Ectodermal cell (in vitro differentiated cells): ENCODE data around the gene C10orf67. TPM values are rescaled to one million over a fixed set of nuclear protein-coding genes. Genes with fewer than 3 reads are reported as not detected.
"Not testable (repeated sequence)": the region's sequence is repeated elsewhere in the genome, so short reads cannot be mapped to it uniquely, and the experiment has no call there.

Source experiments
- H3K27ac ChIP-seq: 2 replicates; pipeline ENCODE4 v1.7.0; 2013; ENCODE audit warnings: mild to moderate bottlenecking, low read depth, low read length; ENCODE audit not compliant: insufficient read depth, poor library complexity, severe bottlenecking
- H3K27me3 ChIP-seq: 2 replicates; pipeline ENCODE4 v1.7.0; 2013; ENCODE audit warnings: mild to moderate bottlenecking, low read length; ENCODE audit not compliant: insufficient read depth, control insufficient read depth, poor library complexity, severe bottlenecking
- H3K36me3 ChIP-seq: one replicate; pipeline ENCODE4 v1.7.0; 2013; ENCODE audit warnings: low read length; ENCODE audit not compliant: control insufficient read depth, insufficient read depth
- H3K4me1 ChIP-seq: one replicate; pipeline ENCODE4 v1.7.0; 2013; ENCODE audit warnings: low read length; ENCODE audit not compliant: control insufficient read depth, insufficient read depth
- H3K4me3 ChIP-seq: 2 replicates; pipeline ENCODE4 v1.7.0; 2013; ENCODE audit warnings: low read depth, low read length, control low read depth; ENCODE audit not compliant: insufficient read depth
- H3K9me3 ChIP-seq: 2 replicates; pipeline ENCODE4 v1.7.0; 2013; ENCODE audit warnings: mild to moderate bottlenecking, low read length, moderate library complexity; ENCODE audit not compliant: control insufficient read depth
- WGBS, 2 experiments: methylation state at CpG; one replicate each; pipeline ENCODE4 v1.1.7; 2013; ENCODE audit warnings: missing lambda C conversion rate in 2 of 2; 5-methylcytosine and 5-hydroxymethylcytosine counted together
- polyA plus RNA-seq, 4 experiments: library from polyadenylated mRNA; stranded (reverse); fragments of 50-300 nt; gene quantifications; one replicate each; pipeline ENCODE4 v1.2.3, GENCODE V29; 2013

The C10orf67 gene
- not detected for polyA plus RNA-seq (2013, experiment 1 of 4)
- polyA plus RNA-seq (2013, experiment 2 of 4), result not detected
- polyA plus RNA-seq (2013, experiment 3 of 4), result 0.21 TPM
- polyA plus RNA-seq (2013, experiment 4 of 4), result 0.28 TPM

DNA sequence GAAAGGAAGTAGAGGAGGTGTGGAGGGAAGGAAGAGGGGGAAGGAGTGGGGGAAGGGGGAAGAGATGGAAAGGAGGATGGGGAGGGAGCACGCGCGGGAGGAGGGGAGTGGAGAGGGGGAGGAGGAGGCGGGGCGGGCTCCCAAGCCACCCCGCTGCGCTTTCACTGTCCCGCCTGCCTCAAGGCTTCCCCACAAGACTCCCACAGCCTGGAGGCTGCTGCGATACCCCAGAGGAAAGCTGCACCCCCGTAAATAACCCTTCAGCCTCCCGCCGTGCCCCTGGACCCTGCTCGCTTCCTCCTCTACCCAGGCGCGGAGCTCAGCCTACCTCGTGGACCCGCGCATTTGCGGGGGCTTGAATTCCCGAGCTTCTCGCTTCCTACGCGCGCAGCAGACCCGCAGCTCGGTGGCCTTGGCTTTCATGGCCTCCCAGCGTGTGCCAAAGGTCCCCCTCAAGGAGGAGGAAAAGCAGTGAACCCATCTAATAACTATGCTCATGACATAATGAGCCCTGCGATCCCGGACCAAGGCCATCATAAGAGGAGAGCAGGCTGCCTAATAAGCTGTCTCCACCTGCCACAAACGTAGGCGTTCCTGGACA, at the start of gene C10orf67:
C10orf67 (minus strand) TSS at position 557 of the 601 bp plus-strand sequence; CDS start at position 534, 23 bp downstream.
- H3K9me3 ChIP-seq, result no peaks in the 10 kb centered on the region
- H3K4me3 ChIP-seq, result peak within 1 kb of the TSS; percentile 23
- H3K4me1 ChIP-seq, result peaks cover 21% of the 10 kb centered on the region
- 2% methylated on average over 31 of the region's 31 CpGs for WGBS, 2 experiments
- peaks cover 4% of the 10 kb centered on the region for H3K27me3 ChIP-seq
- H3K27ac ChIP-seq, result peak within 1 kb of the TSS; percentile 72
- H3K36me3 ChIP-seq, result no peaks in the 10 kb centered on the region

DNA sequence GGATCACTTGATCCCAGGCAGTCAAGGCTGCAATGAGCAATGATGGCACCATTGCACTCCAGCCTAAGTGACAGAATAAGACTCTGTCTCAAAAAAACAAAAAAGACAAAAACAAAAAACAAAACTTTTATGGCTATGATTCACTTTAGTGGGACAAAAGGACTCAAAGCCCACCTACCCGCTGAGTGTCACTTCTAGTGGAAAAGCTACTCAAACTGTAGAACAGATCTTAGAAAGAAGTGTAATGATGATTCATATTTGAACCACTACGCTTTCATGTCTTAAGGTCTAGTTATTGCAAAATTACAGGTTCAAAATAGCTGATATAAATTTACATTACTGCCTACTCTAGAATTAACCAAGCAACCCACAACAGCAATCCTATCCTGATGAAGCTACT, 47.2 kb upstream of the C10orf67 start:
- Histone ChIP-seq H3K4me3 (no peak overlapping the region), H3K9me3 (no peaks in the 10 kb centered on the region), H3K4me1 (no peaks in the 10 kb centered on the region), H3K36me3 (no peaks in the 10 kb centered on the region), H3K27ac (no peak overlapping the region), H3K27me3 (no peaks in the 10 kb centered on the region)
- 95 to 96% methylated on average over 2 of the region's 2 CpGs for WGBS, 2 experiments

DNA sequence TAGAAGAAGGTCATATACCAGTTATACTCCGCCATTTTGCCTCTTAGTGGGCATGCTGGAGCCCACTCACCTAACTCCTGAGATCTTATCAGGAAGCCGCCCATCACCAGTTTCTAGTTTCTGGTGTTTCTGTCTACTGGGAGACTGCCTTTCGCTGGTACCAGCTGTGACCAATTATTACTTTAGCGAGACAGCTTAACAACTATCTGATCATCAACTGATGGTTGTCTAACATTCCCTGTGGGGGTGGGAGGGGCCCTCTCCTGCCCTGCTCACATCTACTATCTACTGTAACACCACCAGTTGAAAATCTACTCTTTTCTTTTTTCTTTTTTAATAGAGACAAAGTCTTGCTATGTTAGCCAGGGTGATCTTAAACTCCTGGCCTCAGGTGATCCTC, 46.2 kb upstream of the C10orf67 start:
- H3K4me1 ChIP-seq, result no peaks in the 10 kb centered on the region
- no peak overlapping the region for H3K4me3 ChIP-seq
- no peaks in the 10 kb centered on the region for H3K36me3 ChIP-seq
- no peaks in the 10 kb centered on the region for H3K27me3 ChIP-seq
- WGBS, 2 experiments, result 91 to 93% methylated on average over 4 of the region's 4 CpGs
- H3K27ac ChIP-seq, result no peak overlapping the region
- no peaks in the 10 kb centered on the region for H3K9me3 ChIP-seq

DNA sequence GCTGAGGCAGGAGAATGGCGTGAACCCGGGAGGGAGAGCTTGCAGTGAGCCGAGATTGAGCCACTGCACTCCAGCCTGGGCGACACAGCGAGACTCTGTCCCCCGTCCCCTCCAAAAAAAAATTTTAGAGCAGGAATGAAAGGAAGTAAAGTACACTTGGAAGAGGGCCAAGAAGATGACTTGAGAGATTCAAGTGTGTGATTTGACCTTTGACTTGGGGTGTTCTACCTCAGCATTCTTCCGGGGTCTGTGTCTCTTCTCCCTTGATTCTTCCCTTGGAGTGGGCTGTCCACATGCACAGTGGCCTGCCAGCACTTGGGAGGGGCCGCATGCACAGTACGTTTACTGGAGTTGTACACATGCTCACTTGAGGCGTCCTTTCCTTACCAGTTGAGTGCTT, 45.8 kb upstream of the C10orf67 start:
- not testable (repeated sequence) for H3K9me3 ChIP-seq, H3K4me3 ChIP-seq, H3K27me3 ChIP-seq, H3K27ac ChIP-seq, H3K4me1 ChIP-seq, H3K36me3 ChIP-seq
- 92 to 95% methylated on average over 10 of the region's 10 CpGs for WGBS, 2 experiments

DNA sequence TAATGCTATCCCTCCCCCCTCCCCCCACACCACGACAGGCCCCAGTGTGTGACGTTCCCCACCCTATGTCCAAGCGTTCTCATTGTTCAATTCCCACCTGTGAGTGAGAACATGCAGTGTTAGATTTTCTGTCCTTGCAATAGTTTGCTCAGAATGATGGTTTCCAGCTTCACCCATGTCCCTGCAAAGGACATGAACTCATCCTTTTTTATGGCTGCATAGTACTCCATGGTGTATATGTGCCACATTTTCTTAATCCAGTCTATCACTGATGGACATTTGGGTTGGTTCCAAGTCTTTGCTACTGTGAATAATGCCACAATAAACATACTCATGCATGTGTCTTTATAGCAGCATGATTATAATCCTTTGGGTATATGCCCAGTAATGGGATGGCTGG, 42.9 kb upstream of the C10orf67 start:
- not testable (repeated sequence) for H3K36me3 ChIP-seq, H3K4me3 ChIP-seq, H3K9me3 ChIP-seq, H3K27ac ChIP-seq, H3K27me3 ChIP-seq, H3K4me1 ChIP-seq
- 88 to 95% methylated on average over 3 of the region's 3 CpGs for WGBS, 2 experiments

DNA sequence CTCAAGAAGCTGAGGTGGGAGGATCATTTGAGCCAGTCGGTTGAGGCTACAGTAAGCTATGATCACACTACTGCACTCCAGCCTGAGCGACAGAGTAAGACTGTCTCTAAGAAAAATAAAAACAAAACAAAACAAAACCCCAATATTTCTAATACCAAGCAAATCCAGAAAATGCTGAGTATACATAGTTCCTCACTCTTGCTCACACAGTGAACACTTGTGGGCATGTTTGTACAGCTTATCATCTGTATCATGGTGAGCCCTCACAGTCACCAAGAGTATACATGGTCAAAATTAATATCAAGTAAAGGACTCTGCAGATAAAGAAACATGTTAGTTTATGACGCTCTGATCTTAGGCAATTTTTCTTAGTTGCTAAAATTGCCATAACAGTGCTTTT, 41.5 kb upstream of the C10orf67 start:
- Histone ChIP-seq H3K27ac (no peak overlapping the region), H3K4me3 (no peak overlapping the region), H3K36me3 (no peaks in the 10 kb centered on the region), H3K9me3 (no peaks in the 10 kb centered on the region), H3K4me1 (no peaks in the 10 kb centered on the region), H3K27me3 (no peaks in the 10 kb centered on the region)
- WGBS, 2 experiments, result 93 to 94% methylated on average over 2 to 3 of the region's 3 CpGs

DNA sequence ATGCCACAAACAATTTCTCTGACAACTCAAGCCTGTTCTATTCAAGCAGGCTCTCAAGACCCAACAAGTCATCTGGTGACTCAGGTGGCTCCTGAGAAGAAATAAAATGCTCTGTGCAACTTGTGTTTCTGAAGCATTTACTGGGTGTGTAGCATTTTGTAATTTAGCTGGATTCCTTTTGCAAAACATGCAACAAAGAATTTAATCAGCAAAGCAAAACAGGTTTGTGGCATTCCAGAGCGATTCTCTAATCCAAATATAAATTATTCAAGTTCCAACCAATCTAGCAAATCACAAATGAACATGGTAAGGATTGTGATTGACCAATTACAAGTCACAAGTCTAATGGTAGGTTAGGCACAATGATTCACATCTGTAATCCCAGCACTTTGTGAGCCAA, 39.8 kb upstream of the C10orf67 start:
- no peaks in the 10 kb centered on the region for H3K36me3 ChIP-seq
- no peaks in the 10 kb centered on the region for H3K4me1 ChIP-seq
- WGBS, 2 experiments, result 100% methylated on average over 1 of the region's 1 CpG
- H3K4me3 ChIP-seq, result no peak overlapping the region
- no peak overlapping the region for H3K27ac ChIP-seq
- H3K27me3 ChIP-seq, result no peaks in the 10 kb centered on the region
- H3K9me3 ChIP-seq, result no peaks in the 10 kb centered on the region

DNA sequence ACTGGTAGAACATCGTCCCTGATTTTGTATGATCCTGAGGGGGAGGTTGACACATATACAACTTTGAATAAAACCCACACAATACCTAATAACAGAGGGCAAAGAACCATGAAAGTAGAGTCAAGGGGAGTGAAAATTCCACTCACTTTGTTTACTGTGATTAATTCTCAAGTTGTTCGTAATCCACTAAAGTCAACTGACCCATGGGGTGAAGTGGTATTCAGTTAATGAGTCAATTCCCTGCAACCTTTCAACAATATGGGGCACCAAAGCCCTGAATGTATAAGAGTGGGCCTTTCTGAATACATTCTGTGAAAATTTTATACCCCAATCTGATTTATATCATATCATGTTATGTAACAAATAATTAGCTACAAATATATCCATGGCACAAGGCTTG, 39.0 kb upstream of the C10orf67 start:
- 93 to 100% methylated on average over 1 to 2 of the region's 2 CpGs for WGBS, 2 experiments
- H3K4me1 ChIP-seq, result no peaks in the 10 kb centered on the region

DNA sequence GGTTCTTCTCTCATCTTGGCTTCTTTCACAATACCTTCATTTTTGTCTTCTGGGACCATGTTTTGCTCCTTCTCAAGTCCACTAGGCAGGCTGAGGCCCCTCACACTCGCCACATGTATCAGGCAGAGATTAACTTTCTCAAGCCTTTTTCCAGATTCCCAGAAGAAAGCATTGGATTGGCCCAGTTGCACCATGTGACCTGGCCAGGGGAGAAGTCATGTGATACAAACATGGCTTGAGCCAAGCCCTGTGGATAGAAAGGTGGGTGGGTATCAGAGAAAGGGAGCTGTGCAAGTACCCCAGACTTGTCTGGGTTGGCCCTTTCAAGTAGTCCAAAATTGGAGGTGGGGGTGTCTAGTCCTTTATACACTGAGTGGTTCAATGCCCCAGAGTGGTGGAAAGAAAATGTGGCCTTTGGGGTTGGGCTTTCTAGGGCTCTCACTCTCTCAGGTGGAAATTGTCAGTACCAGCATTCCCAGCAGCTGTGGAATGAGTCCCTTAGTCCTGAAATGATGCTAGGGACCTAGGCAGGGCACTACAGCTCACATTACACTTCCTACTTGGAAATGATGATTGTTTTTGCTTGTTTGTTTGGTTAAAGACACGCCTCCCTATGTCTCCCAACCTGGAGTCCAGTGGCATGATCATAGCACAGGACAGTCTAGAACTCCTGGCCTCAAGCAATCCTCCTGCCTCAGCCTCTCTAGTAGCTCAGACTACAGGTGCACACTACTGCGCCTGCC, 36.9 kb upstream of the C10orf67 start:
- Histone ChIP-seq H3K4me3 (no peak overlapping the region), H3K27ac (no peak overlapping the region), H3K9me3 (no peaks in the 10 kb centered on the region), H3K27me3 (no peaks in the 10 kb centered on the region), H3K36me3 (no peaks in the 10 kb centered on the region), H3K4me1 (no peaks in the 10 kb centered on the region)
- 89 to 92% methylated on average over 3 of the region's 3 CpGs for WGBS, 2 experiments

More for the DNA sequence above, 39.0 kb upstream of the C10orf67 start:
- H3K27ac ChIP-seq, result no peak overlapping the region
- H3K4me3 ChIP-seq, result no peak overlapping the region
- no peaks in the 10 kb centered on the region for H3K27me3 ChIP-seq
- no peaks in the 10 kb centered on the region for H3K36me3 ChIP-seq
- H3K9me3 ChIP-seq, result no peaks in the 10 kb centered on the region

DNA sequence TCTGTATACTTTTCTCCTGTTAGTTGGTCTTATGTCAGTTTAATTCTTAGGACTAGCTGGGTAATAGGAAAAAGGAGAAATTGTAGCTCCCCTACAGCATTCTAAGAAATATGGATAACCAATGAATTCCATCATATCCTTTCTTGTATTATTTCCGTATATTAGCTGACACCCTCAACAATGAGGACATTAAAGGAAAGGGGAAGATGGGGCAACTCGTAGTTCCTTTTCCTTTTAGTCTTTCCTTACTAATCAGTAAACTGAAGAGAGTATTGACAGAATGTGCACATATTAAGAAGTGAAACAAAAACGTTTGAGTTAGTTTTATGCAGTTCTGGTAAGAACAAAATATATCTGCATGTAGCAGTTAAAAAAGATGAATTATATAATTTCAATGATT, 35.1 kb upstream of the C10orf67 start:
- H3K9me3 ChIP-seq, result no peaks in the 10 kb centered on the region
- no peak overlapping the region for H3K4me3 ChIP-seq
- no peaks in the 10 kb centered on the region for H3K4me1 ChIP-seq
- H3K36me3 ChIP-seq, result no peaks in the 10 kb centered on the region
- 87 to 100% methylated on average over 1 to 3 of the region's 3 CpGs for WGBS, 2 experiments
- H3K27ac ChIP-seq, result no peak overlapping the region
- no peaks in the 10 kb centered on the region for H3K27me3 ChIP-seq
